Measurements from ENCODE around the gene EPHA8. TPM values are rescaled to one million over a fixed set of nuclear protein-coding genes. Genes with fewer than 3 reads are reported as not detected.

Gene EPHA8
- total RNA-seq, 1 donor from 2014 or later, result 0.51 TPM

- peaks cover 31% of the 10 kb centered on the region for H3K36me3 Mint-ChIP-seq (ENCODE audit: unreplicated experiment)
- no peaks in the 10 kb centered on the region for H3K27me3 Mint-ChIP-seq (ENCODE audit: unreplicated experiment)
- H3K4me3 Mint-ChIP-seq (ENCODE audit: unreplicated experiment), result no peak overlapping the region
- no peak for TF ChIP-seq CTCF (IDR thresholded peaks at IDR 0.05)
- H3K27ac Mint-ChIP-seq (ENCODE audit: unreplicated experiment), result no peak overlapping the region
- no peaks in the 10 kb centered on the region for H3K4me1 Mint-ChIP-seq (ENCODE audit: unreplicated experiment)
- no peak for DNase-seq (ENCODE audit: extremely low spot score, unreplicated experiment)
- no peaks in the 10 kb centered on the region for H3K9me3 Mint-ChIP-seq (ENCODE audit: unreplicated experiment)
These were observed 33.2 kb upstream of the EPHA8 start for GRCh38 chr1:22529901-22530621.

- no peak for TF ChIP-seq CTCF (IDR thresholded peaks at IDR 0.05)
- no peak for DNase-seq (ENCODE audit: extremely low spot score, unreplicated experiment)
- Mint-ChIP-seq H3K9me3 (ENCODE audit: unreplicated experiment) (no peaks in the 10 kb centered on the region), H3K4me3 (ENCODE audit: unreplicated experiment) (no peak overlapping the region), H3K27me3 (ENCODE audit: unreplicated experiment) (no peaks in the 10 kb centered on the region), H3K36me3 (ENCODE audit: unreplicated experiment) (peaks cover 31% of the 10 kb centered on the region), H3K27ac (ENCODE audit: unreplicated experiment) (no peak overlapping the region), H3K4me1 (ENCODE audit: unreplicated experiment) (no peaks in the 10 kb centered on the region)
These were observed 32.6 kb upstream of the EPHA8 start for GRCh38 chr1:22530715-22531114.

GRCh38 chr1:22531251-22531650 lies 32.0 kb upstream of the EPHA8 start:
- no peaks in the 10 kb centered on the region for H3K9me3 Mint-ChIP-seq (ENCODE audit: unreplicated experiment)
- no peaks in the 10 kb centered on the region for H3K4me1 Mint-ChIP-seq (ENCODE audit: unreplicated experiment)
- no peak overlapping the region for H3K4me3 Mint-ChIP-seq (ENCODE audit: unreplicated experiment)
- no peak for TF ChIP-seq CTCF (IDR thresholded peaks at IDR 0.05)
- no peak overlapping the region for H3K27ac Mint-ChIP-seq (ENCODE audit: unreplicated experiment)
- H3K36me3 Mint-ChIP-seq (ENCODE audit: unreplicated experiment), result peaks cover 30% of the 10 kb centered on the region
- DNase-seq (ENCODE audit: extremely low spot score, unreplicated experiment), result no peak
- H3K27me3 Mint-ChIP-seq (ENCODE audit: unreplicated experiment), result no peaks in the 10 kb centered on the region

- no peak overlapping the region for H3K27ac Mint-ChIP-seq (ENCODE audit: unreplicated experiment)
These were observed 29.9 kb upstream of the EPHA8 start for GRCh38 chr1:22533244-22533895.

More at GRCh38 chr1:22533244-22533895, 29.9 kb upstream of the EPHA8 start:
- no peak for TF ChIP-seq CTCF (IDR thresholded peaks at IDR 0.05)
- Mint-ChIP-seq H3K36me3 (ENCODE audit: unreplicated experiment) (peaks cover 16% of the 10 kb centered on the region), H3K4me1 (ENCODE audit: unreplicated experiment) (no peaks in the 10 kb centered on the region), H3K9me3 (ENCODE audit: unreplicated experiment) (no peaks in the 10 kb centered on the region), H3K27me3 (ENCODE audit: unreplicated experiment) (no peaks in the 10 kb centered on the region), H3K4me3 (ENCODE audit: unreplicated experiment) (no peak overlapping the region)
- DNase-seq (ENCODE audit: extremely low spot score, unreplicated experiment), result no peak

Data from osteocyte (in vitro differentiated cells).